ENCODE results near the gene NFAM1.

Gene NFAM1

DNA sequence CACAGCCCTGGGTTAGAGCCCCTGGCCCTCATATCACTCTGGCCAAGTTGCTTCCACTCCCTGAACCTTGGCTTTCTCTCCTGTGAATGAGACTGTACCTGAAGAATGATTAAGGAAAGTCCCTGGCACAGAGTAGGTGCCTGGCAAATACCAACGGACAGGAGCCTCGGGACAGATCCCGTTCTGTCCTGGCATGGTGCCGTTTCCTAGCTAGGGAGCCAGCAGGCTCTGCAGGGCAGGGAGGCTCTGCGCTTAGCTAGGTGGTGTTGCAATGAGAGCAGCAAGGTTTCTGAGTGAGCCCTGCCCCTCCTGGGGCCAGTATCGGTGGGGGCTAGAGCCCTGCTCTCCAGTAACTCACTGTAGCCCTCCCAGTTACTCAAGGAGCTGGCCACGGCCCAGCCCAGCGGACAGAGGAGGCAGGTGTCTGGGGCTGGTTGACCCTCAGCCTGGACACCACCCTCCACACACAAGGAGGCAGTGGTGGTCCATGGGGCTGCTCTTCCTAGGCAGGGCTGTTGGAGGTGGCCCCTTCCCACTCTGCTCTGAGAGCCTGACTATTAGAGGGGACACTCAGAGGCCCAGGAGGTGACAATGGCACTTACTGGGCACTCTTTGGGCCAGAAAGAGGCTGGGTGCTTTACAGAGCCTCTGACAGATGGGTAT, 74.4 kb downstream of the NFAM1 start:
- no peak for DNase-seq

DNA sequence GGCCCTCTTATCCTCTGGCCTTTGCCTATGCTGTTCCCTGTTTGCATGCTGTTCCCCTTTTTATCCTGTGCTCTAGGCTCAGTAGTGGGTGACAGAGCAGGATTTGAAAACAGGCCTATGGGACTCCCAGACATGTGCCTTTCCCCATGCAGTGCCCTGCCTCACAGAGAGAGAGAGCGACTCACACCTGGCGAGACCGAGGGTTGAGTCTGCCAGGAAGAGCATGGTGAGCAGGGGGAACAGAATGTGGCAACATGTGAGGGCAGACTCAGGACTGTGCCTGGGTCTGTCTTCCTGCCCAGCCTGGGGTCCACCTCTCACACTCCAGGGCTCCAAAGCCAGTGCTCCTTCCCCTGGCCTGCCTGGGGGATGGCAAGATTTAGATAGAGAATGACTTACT, 75.0 kb downstream of the NFAM1 start:
- no peak for DNase-seq

DNA sequence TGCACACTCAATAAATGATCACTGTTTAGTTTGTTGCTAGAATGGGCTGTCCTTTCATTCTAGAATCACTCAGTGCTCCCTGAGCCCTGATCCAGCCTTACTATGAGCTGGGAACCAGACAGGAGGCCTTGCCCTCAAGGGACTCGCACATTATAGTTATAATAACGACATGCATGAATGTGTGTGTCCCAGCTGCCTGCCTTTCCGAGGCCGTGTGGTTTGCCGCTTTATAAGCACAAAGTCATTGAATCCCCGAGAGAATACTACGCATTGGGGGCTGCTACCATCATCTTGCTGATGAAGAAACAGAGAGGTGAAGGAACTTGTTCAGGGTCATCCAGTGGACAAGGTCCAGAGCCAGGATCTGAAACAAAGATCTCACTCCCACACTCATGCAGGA, 75.7 kb downstream of the NFAM1 start:
- DNase-seq: peak; percentile 60

DNA sequence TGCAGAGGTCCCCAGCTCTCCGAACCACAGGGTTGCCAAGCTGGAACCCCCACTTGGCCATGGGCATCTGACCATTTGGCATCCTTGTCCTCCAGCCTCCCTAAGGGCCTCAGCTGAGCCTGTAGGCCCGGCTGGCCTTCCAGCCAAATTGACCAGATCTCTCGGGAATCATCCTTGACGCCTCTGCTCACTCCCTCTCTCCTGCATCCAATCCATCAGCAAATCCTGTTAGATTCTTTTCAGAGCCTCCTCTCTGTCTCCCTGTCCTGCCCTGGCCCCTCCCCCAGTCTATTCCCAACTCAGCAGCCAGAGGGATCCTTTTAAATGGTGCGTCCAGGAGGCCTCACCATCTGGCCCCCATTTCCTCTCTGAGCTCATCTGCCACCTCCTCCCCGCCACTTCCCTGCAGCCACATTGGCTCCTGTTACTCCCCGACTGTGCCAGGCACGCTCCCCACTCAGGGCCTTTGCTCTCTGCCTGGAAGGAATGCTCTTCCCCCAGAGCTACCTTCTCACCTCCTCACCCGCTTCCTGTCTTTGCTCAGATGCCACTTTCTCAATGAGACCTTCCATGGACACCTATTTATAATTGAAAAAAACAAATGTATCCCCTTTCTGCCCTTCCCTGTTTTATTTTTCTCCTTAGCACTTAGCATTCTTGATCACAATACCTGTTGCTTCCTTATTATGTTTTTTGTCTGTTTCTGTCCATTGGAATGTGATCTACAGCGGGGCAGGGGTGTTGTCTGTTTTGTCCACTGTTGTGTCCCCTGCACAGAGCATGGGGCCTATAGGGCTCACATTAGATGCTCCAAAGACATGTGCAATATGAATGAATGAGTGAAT, 78.1 kb downstream of the NFAM1 start:
- peak; percentile 97 for DNase-seq

DNA sequence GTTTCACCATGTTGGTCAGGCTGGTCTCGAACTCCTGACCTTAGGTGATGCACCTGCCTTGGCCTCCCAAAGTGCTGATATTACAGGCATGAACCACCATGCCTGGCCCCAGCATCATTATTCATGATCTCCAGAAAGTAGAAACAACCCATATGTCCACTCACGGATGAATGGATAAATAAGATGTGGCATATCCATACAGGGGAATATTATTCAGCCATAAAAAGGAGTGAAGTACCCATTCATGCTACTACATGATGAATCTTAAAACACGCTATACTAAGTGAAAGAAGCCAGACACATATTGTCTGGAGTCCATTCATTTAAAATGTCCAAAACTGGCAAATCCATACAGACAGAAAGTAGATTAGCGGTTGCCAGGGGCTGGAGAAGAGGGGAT, 81.8 kb downstream of the NFAM1 start:
- DNase-seq: no peak

DNA sequence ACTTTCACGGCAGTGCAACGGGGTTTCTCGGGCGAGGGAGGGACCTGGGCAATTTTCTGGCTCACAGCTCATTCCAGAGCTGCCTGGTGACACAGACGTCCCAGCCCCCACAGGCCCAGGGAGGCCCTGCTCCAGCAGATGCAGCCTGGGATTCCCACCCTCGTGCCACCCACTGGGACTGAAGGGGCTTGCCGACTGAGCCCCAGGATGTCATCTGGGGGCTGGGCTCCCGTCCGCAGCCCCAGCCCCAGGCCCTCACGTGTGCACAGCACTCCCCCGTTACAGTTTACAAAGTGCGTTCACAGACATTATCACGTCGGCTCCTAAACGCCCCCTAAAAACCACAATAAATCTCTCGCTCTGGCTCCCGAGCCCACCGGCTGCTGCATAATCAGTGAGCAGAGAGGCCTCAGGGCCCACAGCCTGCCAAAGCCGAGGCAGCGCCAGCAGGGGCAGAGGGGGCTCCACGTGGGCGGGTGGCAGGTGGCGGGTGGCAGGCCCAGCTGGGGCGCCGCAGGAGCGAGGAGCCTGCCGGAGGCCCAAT, 84.8 kb downstream of the NFAM1 start:
- peak; percentile 90 for DNase-seq

DNA sequence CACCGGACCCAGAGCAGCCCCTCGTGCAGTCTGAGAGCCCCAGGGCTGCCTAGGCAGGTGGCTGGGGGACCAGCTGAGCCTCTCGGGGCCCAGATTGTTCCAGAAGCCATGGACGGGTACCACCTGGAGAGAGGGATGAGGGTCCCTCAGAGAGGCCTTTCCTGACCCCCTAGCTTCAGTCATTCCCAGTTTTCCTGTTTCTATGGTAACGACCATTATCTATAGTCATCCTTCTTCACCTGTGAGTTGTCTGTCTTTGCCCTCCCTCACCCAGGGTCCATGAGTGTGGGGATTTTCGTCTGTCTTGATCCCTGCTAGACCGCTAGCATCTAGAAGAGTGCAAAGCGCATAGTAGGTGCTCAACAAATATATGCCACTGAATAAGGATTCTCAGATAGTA, 85.5 kb downstream of the NFAM1 start:
- no peak for DNase-seq

DNA sequence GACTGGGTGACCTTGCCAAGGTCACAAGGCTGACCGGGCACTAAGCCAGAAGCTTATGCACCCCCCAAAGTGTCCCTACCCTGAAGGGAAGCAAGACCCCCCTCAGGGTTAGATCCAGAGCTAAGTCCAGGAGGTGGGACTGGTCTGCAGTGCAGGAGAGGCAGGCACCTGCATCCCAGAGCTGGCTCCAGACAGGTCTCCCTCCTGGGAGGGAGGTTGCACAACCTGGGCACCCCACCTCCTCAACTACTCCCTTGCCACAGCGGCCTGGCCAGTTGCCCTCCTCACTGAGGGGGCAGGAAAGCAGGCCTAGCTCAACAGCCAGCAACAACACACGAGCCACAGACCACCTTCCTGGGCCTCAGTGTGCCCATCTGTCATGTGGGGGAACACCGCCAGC, 86.7 kb downstream of the NFAM1 start:
- no peak for DNase-seq

DNA sequence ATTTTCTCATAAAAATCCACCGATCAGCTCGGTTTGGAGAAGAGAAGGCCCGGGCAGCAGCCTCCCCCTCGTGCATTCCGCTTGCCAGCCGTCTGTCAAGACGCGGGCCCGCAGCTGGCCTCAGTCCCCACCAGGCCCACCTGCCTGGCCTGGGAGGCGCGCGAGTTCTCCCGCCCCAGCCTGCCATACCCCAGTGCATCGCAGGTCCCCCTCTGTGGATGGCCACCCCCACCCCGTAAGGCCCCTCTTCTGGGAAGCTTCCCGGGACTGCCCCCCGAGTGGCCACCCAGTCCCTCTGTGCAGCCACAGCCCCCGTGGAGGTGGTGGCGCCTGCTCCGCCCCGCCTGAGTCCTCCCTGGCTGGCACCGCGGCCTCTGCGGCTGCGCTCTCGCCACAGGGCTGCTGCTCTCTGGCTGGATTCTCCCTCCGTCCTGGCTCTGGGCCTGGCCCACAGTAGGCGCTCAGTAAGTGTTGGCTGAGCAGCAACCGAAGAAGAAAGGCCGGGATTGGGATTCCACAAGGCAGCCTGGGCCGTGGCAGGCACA, 87.8 kb downstream of the NFAM1 start:
- no peak for DNase-seq

DNA sequence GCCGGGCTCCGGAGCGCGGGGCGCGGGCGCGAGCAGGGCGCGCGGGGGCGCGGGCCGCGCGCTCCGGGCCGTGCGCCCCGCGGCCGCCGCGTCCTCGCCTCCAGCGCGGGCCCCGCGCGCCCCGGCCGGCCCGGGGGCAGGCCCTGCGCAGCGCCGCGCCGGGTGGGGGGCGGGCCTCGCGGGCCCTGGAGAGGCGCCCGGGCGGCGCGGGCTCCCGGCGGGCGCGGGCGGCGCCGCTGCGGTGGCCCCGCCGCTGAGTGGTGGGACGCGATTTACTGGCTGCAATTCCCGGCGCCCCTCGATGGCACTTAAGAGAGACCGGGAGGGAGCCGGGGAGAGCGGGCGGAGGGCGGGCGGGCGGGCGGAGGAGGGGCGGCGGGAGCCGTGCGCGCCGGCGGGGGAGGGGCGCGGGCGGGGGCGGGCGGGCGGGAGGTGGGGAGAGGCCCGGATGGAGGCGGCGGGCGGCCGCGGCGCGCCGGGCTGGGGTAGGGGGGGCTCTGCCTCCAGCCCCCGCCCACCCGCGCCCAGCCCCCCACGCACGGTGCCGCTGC, 88.6 kb downstream of the NFAM1 start:
- DNase-seq: peak; percentile 69

DNA sequence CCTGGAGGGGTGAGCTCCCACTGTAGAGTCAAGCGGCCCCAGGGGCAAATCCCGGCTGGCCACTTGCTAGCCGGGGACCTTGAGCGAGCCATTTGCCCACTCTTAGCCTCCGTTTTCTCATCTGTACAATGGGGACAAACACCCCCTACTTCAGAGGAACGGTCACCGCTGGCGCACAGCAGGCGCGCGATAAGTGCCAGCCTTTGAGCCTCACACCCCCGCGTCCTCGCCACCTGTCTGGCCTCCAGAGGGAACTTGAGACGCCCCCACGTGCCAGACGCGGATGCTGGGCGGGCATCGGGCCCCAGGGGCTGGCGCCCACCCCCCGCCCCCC, 89.1 kb downstream of the NFAM1 start:
- DNase-seq: peak; percentile 67

DNA sequence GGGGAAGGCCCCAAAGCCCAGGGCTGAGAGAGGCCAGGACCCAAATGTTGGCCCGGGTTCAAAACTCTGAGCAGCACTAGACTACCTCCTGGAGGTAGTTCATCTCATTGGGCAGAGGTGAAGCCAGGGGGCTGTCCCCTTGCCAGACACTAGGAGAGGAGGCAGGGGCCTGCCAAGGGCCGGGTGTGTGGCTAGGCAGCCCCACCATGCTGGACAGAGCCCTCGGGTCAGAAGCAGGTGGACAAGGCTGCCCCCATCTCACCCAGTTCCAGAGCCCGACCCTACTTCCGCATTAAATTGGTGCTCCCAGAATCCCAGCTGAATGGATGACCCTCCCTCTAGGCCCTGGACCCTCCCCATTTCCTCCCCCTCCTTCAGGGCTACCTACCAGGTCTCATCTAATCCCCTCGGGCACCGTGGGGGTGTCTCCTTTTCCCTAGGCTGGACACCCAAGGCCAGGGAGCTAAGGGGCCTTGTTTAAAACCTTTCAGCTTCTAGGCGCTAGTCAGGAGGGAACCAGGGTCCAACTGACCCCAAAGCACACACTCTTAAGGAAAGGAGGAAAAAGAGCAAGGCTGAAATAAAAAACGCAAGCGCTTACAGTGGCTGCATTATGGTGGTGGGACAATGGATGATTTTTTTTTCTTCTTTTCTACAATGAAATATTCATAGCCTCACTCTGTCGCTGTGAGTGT, 89.6 kb downstream of the NFAM1 start:
- no peak for DNase-seq

DNA sequence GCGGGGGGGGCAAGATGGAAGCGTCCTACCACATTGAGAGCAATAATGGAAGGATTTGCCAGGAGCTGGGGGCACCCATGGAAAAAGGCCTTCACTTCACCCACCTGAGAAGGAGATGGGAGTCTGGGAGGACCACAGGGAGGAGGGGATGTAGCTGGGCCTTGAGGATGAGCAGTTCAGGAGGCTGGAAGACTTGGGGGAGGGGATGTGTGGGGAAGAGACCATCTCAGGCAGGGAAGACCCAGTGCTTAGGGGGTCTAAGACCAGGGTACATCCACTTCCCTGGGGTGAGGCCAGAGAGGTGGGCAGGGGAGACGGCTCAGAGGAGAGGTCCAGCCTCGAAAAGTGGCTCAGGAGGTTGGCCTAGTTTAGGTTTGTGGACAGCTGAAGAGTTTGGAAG, 90.4 kb downstream of the NFAM1 start:
- no peak for DNase-seq

DNA sequence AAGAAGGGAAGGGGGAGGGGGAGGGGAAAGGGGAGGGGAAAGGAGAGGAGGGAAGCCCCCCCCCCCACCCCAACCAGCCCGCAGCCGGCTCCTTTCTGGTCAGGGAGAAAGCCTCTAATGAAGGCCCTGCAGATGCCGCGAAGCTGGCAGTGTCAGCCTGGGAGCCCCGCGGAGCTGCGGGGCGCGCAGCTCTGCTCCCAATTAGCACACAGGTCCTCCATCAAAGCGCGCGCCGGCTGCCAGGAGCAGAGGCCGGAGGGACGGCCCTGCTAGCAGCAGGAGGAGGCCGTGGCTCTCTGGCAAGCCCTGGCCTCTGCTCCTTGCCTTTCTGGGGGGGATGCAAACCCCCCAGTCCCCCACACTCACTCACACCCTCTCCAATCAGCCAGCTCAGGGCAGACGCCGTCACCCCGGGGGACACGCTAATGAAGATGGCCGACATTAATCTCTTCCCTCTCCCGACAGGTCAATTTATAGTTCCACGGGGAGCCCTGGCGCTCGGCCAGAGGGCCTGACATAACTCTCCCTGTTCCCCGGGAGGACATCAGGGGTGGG, 91.3 kb downstream of the NFAM1 start:
- peak; percentile 51 for DNase-seq

DNA sequence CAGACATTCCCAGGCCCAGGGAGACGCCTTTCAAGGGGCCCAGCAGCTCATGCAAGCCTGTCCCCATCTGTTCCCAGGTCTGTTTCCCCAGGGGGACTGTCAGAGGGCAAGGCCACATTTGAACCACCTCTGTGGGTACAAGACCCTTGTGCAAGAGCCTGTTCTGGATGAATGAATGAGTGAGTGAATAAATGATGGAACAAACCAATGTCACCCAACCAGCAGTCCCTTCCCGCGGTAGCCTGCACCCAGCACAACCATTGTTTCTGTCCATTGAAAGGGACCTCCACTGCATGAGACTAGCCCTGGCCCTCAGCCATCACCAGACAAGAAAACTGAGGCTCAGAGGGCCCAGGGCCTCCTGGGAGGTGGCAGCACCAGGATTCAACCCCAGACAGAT, 92.1 kb downstream of the NFAM1 start:
- DNase-seq: no peak

DNA sequence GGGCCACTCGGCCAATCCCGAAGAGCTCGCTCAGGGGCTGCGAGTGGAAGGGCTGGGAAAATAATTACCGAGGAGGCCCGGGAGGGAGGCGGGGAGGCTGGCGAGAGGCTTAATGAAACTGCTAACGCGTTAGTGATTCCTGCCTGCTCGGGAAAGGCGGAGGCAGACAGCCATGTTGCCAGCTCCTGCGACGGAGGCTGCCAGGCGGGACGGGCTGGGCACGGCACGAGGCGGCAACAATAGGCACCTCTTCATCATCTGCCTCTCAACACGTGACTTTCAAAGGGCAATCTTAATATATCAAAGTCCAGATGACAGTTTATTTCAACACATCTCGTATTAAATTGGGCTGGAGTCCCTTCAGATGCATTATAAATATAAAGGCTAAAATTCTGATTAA, 93.7 kb downstream of the NFAM1 start:
- no peak for DNase-seq

DNA sequence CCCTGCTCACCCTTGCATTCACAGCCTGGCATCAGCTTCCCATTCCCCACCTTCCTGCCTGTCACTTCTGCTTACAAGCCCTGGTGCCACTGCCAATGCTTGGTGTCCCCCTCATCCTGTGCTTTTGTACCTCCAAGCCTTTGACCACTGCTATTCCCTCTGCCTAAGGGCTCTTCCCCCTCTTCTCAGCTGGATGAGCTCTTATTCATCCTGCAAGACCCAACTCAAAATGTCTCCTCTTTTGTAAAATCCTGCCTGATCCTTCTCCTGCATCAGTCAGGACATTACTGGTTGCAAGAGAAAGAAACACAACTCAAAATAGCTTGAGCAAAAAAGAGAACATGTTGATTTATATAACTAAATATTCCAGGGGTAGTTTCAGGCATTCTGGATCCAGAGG, 94.8 kb downstream of the NFAM1 start:
- DNase-seq: no peak

DNA sequence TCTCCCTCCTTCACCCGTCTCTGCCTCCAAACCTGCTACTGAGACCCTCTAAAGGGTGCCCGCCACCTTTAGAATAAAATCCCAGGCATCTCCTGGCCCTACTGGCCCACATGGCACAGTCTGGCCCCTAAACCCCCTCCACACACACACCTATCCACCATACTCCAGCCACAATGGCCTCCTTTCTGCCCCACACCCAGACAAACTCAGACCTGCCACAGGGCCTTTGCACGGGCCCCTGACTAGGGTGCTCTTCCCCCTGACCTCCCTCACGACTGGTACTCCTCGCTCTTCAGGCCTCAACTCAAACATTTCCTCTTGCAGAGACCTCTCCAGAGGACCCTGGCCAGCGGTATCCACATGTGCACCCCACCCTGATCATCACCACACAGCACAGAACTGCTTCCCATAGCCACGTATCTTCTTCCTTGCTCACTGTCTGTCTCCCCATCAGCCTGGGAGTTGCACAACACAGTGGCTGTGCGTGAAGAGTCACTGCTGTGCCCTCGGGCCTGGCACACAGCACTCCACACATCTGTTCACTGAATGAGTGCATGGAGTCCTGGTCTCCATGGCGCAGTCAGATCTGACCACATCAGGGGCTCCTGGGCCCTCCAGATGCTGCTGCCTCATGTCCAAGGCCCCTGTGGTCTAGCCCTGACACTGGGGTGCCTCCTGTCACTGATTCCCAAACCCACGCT, 95.5 kb downstream of the NFAM1 start:
- no peak for DNase-seq

DNA sequence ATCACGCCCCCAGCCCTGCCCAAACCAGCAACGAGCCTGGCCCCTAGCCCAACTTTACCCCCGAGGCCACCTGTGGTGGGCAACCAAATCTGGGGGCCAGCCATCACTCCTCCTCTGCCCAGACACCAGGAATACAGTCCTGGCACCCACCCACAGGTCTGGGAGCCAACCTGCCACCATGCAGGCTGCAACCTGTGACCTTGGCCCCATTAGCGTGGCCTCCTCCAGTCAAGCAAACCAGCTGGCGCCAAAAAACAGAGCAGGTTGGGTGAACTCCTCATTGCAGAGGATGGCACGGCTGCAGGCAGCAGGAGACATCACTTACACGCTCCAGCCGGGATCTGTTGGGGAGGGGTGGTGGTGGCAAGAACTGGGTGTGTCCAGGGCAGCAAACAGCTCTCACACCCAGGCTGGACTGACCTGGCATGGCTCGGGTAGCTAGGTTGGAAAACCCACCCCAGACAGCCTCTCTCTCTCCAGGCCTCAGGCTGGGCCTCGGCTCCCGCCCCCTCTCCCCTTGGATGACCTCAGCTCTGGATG, 96.3 kb downstream of the NFAM1 start:
- DNase-seq: peak; percentile 31

DNA sequence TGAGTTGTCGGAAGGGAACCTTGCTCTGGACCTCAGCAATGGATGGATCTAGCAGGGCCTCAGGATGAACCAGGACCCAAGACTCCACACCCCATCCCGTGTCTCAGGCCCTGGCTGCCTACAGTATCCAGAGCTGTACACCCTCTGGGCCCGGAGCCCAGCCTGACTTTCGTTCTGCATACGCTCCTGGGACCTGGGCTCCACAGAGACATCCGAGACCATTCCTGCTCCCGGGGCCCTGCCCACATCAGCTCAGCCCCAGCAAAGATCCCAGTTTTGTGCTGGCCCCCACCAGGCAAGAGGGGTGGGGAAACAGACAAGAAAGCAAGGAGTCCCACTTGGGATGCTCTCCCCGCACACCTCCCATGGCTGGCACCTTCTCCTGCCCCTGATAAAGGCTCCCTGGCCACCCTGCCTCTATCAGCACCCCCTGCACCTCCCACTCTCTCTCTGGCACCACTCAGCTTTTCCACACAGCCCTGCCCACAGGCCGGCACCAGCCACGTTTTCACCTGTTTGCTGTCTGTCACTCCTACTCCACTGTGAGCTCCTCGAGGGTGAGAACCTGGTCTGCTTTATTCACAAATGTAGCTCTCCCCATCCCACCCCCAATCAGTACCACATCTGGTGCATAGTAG, 97.2 kb downstream of the NFAM1 start:
- DNase-seq: no peak

DNA sequence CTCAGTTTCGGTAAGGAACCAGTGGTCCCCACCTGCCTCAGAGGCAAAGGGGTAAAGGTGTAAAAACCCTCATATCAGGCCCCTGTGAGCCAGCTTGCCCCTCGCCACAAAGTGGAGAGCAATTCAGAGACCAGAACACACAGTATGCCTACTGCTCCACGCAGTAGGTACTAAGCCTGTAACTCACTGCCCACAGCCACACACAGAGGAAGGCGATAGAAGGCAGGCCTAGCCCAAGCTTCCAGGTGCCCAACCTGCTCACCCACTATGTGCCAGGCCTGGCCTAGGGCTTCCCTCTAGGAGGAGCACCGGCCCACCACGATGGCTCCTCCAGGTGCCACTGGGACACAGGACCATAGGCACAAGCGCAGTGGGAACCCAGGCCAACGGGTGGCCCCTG, 98.7 kb downstream of the NFAM1 start:
- DNase-seq: no peak

DNA sequence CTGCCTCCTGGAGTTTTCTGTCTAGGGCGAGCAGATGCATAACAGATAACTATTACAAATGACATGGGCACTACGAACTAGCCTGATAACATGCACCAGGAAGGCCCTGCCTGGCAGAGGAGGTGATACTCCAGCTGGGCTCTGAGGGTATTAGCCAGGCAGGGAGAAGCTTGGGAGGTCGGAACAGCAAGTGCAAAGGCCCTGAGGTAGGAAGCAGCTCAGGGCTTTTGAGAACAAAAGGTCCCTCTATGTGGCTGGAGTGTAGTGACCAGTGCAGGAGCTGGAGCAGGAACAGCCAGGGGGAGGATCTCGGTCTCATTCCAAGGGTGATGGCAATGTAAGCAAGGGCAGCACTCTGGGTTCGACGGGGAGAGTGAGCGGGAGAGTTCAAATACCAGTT, 100.1 kb downstream of the NFAM1 start:
- no peak for DNase-seq

Measured in NCI-H2171 (cell line).